SK-N-SH (cell line): ENCODE data around the gene NANOS2. TPM values are rescaled to one million over a fixed set of nuclear protein-coding genes. Genes with fewer than 3 reads are reported as not detected.

Experiments
- CTCF ChIA-PET: fragments of 300-600, 350-600 bp; formaldehyde crosslinking; extraction: SDS; loops from one replicate; lab custom pipeline; 2021; lab: Yijun Ruan, JAX
- POLR2A ChIA-PET: fragments of 350-600 bp; sonication (Branson Sonifier 250); formaldehyde crosslinking; extraction: SDS; loops from one replicate; lab custom pipeline; 2020; ENCODE audit warnings: antibody characterized with exemption, inconsistent platforms; lab: Yijun Ruan, JAX
- DNase-seq: peaks from one replicate; pipeline ENCODE4 v3.0.0; 2012
- H2AFZ ChIP-seq: fragments of 200-600 bp; sonication (generic); 2 replicates; pipeline ENCODE4 v1.8.1; 2016; ENCODE audit warnings: antibody characterized with exemption, mild to moderate bottlenecking, low read depth
- H3F3A ChIP-seq: fragments of 200-600 bp; sonication (generic); replicated peaks from 2 replicates; pipeline ENCODE3; 2016; ENCODE audit warnings: antibody characterized with exemption, mild to moderate bottlenecking; ENCODE audit not compliant: insufficient read depth
- H3K27ac ChIP-seq, 2 experiments: fragments of 200-500 bp in 1 of 2; fragments of 200-600 bp in 1 of 2; sonication (Bioruptor generic) in 1 of 2; sonication (generic), shearing (Covaris generic) in 1 of 2; 2 replicates each; pipeline versions ENCODE4 v1.5.1 to v1.6.1; 2014 to 2016; ENCODE audit warnings: low read depth in 2 of 2, inconsistent platforms in 1 of 2, low read length in 1 of 2, mild to moderate bottlenecking in 1 of 2, mixed read lengths in 1 of 2
- H3K27me3 ChIP-seq: fragments of 200-600 bp; sonication (generic), shearing (Covaris generic); 2 replicates; pipeline ENCODE4 v1.6.1; 2016; ENCODE audit warnings: mixed run types; ENCODE audit not compliant: insufficient read depth
- H3K36me3 ChIP-seq, 2 experiments: fragments of 200-500 bp in 1 of 2; fragments of 200-600 bp in 1 of 2; sonication (Bioruptor generic) in 1 of 2; sonication (generic) in 1 of 2; replicated peaks in 1 of 2; 2 replicates each; pipeline versions ENCODE3 to v1.5.1; 2014 to 2016; ENCODE audit warnings: low read length in 1 of 2, mild to moderate bottlenecking in 1 of 2; ENCODE audit not compliant: insufficient read depth in 2 of 2, control insufficient read depth in 1 of 2
- H3K4me1 ChIP-seq, 2 experiments: fragments of 200-500 bp in 1 of 2; fragments of 200-600 bp in 1 of 2; sonication (Bioruptor generic) in 1 of 2; sonication (generic), shearing (Covaris generic) in 1 of 2; 2 replicates each; pipeline versions ENCODE4 v1.5.1 to v1.6.1; 2014 to 2016; ENCODE audit warnings: low read depth in 1 of 2, low read length in 1 of 2, mixed run types in 1 of 2; ENCODE audit not compliant: insufficient read depth in 2 of 2, control insufficient read depth in 1 of 2
- H3K4me2 ChIP-seq: fragments of 200-600 bp; sonication (generic), shearing (Covaris generic); 2 replicates; pipeline ENCODE4 v1.6.1; 2017; ENCODE audit warnings: mixed run types
- H3K4me3 ChIP-seq, 2 experiments: fragments of 200-500 bp in 1 of 2; fragments of 200-600 bp in 1 of 2; sonication (Bioruptor generic) in 1 of 2; sonication (generic), shearing (Covaris generic) in 1 of 2; 2 replicates each; pipeline versions ENCODE4 v1.5.1 to v1.8.1; 2014 to 2016; ENCODE audit warnings: low read depth in 2 of 2, inconsistent platforms in 1 of 2, low read length in 1 of 2, mild to moderate bottlenecking in 1 of 2, mixed read lengths in 1 of 2, moderate library complexity in 1 of 2
- H3K79me2 ChIP-seq: fragments of 200-600 bp; sonication (generic); 2 replicates; pipeline ENCODE4 v1.8.1; 2017; ENCODE audit warnings: mild to moderate bottlenecking; ENCODE audit not compliant: insufficient read depth
- H3K9ac ChIP-seq: fragments of 200-600 bp; sonication (generic); 2 replicates; pipeline ENCODE4 v1.6.1; 2017; ENCODE audit warnings: mixed run types
- H3K9me2 ChIP-seq: fragments of 200-600 bp; sonication (generic); 2 replicates; pipeline ENCODE4 v1.6.1; 2017; ENCODE audit warnings: mixed run types
- H3K9me3 ChIP-seq: fragments of 200-600 bp; sonication (generic); 2 replicates; pipeline ENCODE4 v1.6.1; 2017; ENCODE audit warnings: mixed run types, mild to moderate bottlenecking, moderate library complexity
- H4K20me1 ChIP-seq: fragments of 200-600 bp; sonication (generic); 2 replicates; pipeline ENCODE4 v1.6.1; 2017; ENCODE audit warnings: mild to moderate bottlenecking, mixed run types; ENCODE audit not compliant: insufficient read depth
- CHD2 ChIP-seq: fragments of 150-350 bp; IDR thresholded peaks from 2 replicates; pipeline ENCODE4 v1.6.1; 2018; ENCODE audit warnings: low read length; ENCODE audit not compliant: partially characterized antibody
- CTCF ChIP-seq: fragments of 200-600 bp; sonication (generic); IDR thresholded peaks from 2 replicates; pipeline ENCODE4 v1.6.1; 2017; ENCODE audit warnings: antibody characterized with exemption, mild to moderate bottlenecking, moderate library complexity
- ELF1 ChIP-seq: IDR thresholded peaks from 2 replicates; pipeline ENCODE4 v1.4.0; 2012
- EP300 ChIP-seq, 2 experiments: IDR thresholded peaks; 2 replicates each; pipeline versions ENCODE4 v1.4.0 to v1.6.1; 2012; ENCODE audit warnings: borderline replicate concordance in 1 of 2, low read depth in 1 of 2, low read length in 1 of 2
- FOSL2 ChIP-seq: IDR thresholded peaks from 2 replicates; pipeline ENCODE4 v1.4.0; 2012; ENCODE audit warnings: low read depth, mild to moderate bottlenecking, moderate library complexity, borderline replicate concordance
- FOXJ3 ChIP-seq: sonication (generic); formaldehyde crosslinking; IDR thresholded peaks from 2 replicates; pipeline ENCODE4 v1.5.1; 2020; ENCODE audit warnings: mild to moderate bottlenecking, missing genetic modification reagents
- GATA2 ChIP-seq: sonication (generic); formaldehyde crosslinking; IDR thresholded peaks from 2 replicates; pipeline ENCODE4 v1.5.0; 2020; ENCODE audit warnings: mild to moderate bottlenecking, missing genetic modification reagents
- IRF3 ChIP-seq: fragments of 150-350 bp; IDR thresholded peaks from 2 replicates; pipeline ENCODE4 v1.6.1; 2016; ENCODE audit warnings: mild to moderate bottlenecking, low read depth, low read length
- PBX3 ChIP-seq: IDR thresholded peaks from 2 replicates; pipeline ENCODE4; 2012
- POLR2AphosphoS5 ChIP-seq: IDR thresholded peaks from 2 replicates; pipeline ENCODE4 v1.6.1; 2012; ENCODE audit warnings: low read depth, low read length
- SMC3 ChIP-seq: IDR thresholded peaks from 2 replicates; pipeline ENCODE4 v1.6.1; 2012; ENCODE audit warnings: low read depth, low read length, improper control_type of control experiment
- YY1 ChIP-seq: IDR thresholded peaks from 2 replicates; pipeline ENCODE4 v1.4.0; 2012; ENCODE audit warnings: low read depth, mild to moderate bottlenecking
- ZBTB33 ChIP-seq: IDR thresholded peaks from 2 replicates; pipeline ENCODE4 v1.4.0; 2012; ENCODE audit warnings: low read depth, borderline replicate concordance
- WGBS: methylation state at CpG from one replicate; pipeline ENCODE4 v1.1.6; 2017; ENCODE audit warnings: low lambda C conversion rate; 5-methylcytosine and 5-hydroxymethylcytosine counted together
- polyA plus RNA-seq, 3 experiments: library from polyadenylated mRNA; depleted of rRNA; stranded (reverse); fragments of >200 nt; gene quantifications; 2 replicates each; pipeline ENCODE4 v1.2.3, GENCODE V29; 2012

Gene NANOS2
- polyA plus RNA-seq, 1 of the 3 experiments (the other 2 are of a cell fraction) = not detected

GRCh38 chr19:45866400-45867176 lies 48.0 kb downstream of the NANOS2 start:
- ChIA-PET CTCF (interaction anchor here (0.9 to 12.2 kb wide), 3 partner anchors 16 to 647 kb away, joined by 3 to 121 read pairs (median 4); partner anchors contain the start of gene IRF2BP1), POLR2A (no interaction called here)

More at GRCh38 chr19:45866400-45867176, 48.0 kb downstream of the NANOS2 start:
- Histone ChIP-seq H3K9me2 (no peaks in the 10 kb centered on the region), H3K9me3 (no peaks in the 10 kb centered on the region), H3K27ac (no peak overlapping the region), H4K20me1 (no peaks in the 10 kb centered on the region), H3K4me2 (no peak overlapping the region), H2AFZ (no peak overlapping the region), H3F3A (peaks cover 18% of the 10 kb centered on the region), H3K27me3 (peaks cover 19% of the 10 kb centered on the region; the same call in 1 of the 2 replicates), H3K4me1 (peaks cover 0 to 4% of the 10 kb centered on the region in 2 experiments; a peak in 2 of 4 replicates), H3K4me3 (no peak overlapping the region), H3K36me3 (peaks cover 0 to 2% of the 10 kb centered on the region in 2 experiments), H3K9ac (no peak overlapping the region), H3K79me2 (peaks cover 13% of the 10 kb centered on the region)
- no peak for TF ChIP-seq YY1
- no peak for TF ChIP-seq IRF3
- no peak for TF ChIP-seq POLR2AphosphoS5
- TF ChIP-seq ELF1 = no peak
- TF ChIP-seq CTCF = no peak
- no peak for TF ChIP-seq ZBTB33
- TF ChIP-seq SMC3 = no peak
- no peak for TF ChIP-seq CHD2
- TF ChIP-seq FOXJ3 (CRISPR knock-in tag) = no peak
- no peak for TF ChIP-seq FOSL2
- TF ChIP-seq EP300 (IDR thresholded peaks at IDR 0.05; ENCODE audit: borderline replicate concordance in 1 of 2, low read depth in 1 of 2, low read length in 1 of 2) = no peak
- no peak for TF ChIP-seq GATA2 (CRISPR knock-in tag)
- TF ChIP-seq PBX3 = no peak
- no peak for DNase-seq
- WGBS = 54% methylated on average over 11 of the region's 11 CpGs
